A549 (cell line): Measurements from ENCODE around the gene NTM. TPM values are rescaled to one million over a fixed set of nuclear protein-coding genes. Genes with fewer than 3 reads are reported as not detected.

Experiments used
- ATAC-seq, 2 experiments: fragments of 200-7000 bp in 1 of 2; fragments of >200 bp in 1 of 2; cut with Nextera tagmentation in 1 of 2; cut with Tn5 transposase in 1 of 2; 3 replicates each; pipeline versions ENCODE4 v1.8.0 to v1.9.1; 2018 to 2020; ENCODE audit warnings: mild to moderate bottlenecking in 1 of 2, moderate library complexity in 1 of 2
- CTCF ChIA-PET: fragments of 300-600 bp; sonication (Branson Sonifier 250); formaldehyde crosslinking; extraction: SDS; loops from one replicate; lab custom pipeline; 2021; ENCODE audit warnings: antibody characterized with exemption, inconsistent platforms; lab: Yijun Ruan, JAX
- POLR2A ChIA-PET: fragments of 350-600 bp; formaldehyde crosslinking; extraction: SDS; loops from one replicate; lab custom pipeline; 2021; ENCODE audit warnings: antibody characterized with exemption, inconsistent platforms; lab: Yijun Ruan, JAX
- DNase-seq, 2 experiments: peaks; one replicate each; pipeline versions ENCODE4 v3.0.0 to v3.0.0-alpha.2; 2011 to 2016; ENCODE audit warnings: low read depth in 1 of 2, low spot score in 1 of 2
- FAIRE-seq: peaks from 2 replicates; lab custom pipeline; 2011; peaks lifted over from hg19 to GRCh38; lab: Jason Lieb, UNC
- H3K27ac ChIP-seq, 2 experiments: fragments of >200 bp; sonication (Bioruptor Twin); formaldehyde crosslinking; 3 replicates each; pipeline ENCODE4 v1.5.1; 2016 to 2017
- H3K4me1 ChIP-seq: fragments of >200 bp; sonication (Bioruptor Twin); formaldehyde crosslinking; 3 replicates; pipeline ENCODE4 v1.6.1; 2016
- H3K4me2 ChIP-seq: fragments of >200 bp; sonication (Bioruptor Twin); formaldehyde crosslinking; 3 replicates; pipeline ENCODE4 v1.6.1; 2016
- H3K4me3 ChIP-seq: fragments of >200 bp; sonication (Bioruptor Twin); formaldehyde crosslinking; 3 replicates; pipeline ENCODE4 v1.5.1; 2016
- H3K9me3 ChIP-seq: fragments of >200 bp; sonication (Bioruptor Twin); formaldehyde crosslinking; 3 replicates; pipeline ENCODE4 v1.6.1; 2016
- ATOH8 ChIP-seq: fragments of 250-450 bp; sonication (Bioruptor Pico); IDR thresholded peaks from 2 replicates; pipeline ENCODE4 v1.5.0; 2020; ENCODE audit warnings: low read depth, mild to moderate bottlenecking, moderate library complexity
- BHLHE40 ChIP-seq: IDR thresholded peaks from 2 replicates; pipeline ENCODE4 v1.6.1; 2012; ENCODE audit warnings: low read depth, low read length, inconsistent platforms
- CBX8 ChIP-seq: fragments of 200-600 bp; sonication (generic); IDR thresholded peaks from 2 replicates; pipeline ENCODE4 v1.6.1; 2016
- CEBPB ChIP-seq, 2 experiments: fragments of >200 bp in 1 of 2; sonication (Bioruptor Twin) in 1 of 2; formaldehyde crosslinking in 1 of 2; IDR thresholded peaks; 2 replicates each; pipeline ENCODE4 v1.6.1; 2012 to 2016
- CHD2 ChIP-seq: fragments of 150-350 bp; IDR thresholded peaks from 2 replicates; pipeline ENCODE4 v1.6.1; 2014; ENCODE audit warnings: low read length; ENCODE audit not compliant: partially characterized antibody
- EHMT2 ChIP-seq: fragments of 200-600 bp; sonication (generic); IDR thresholded peaks from 2 replicates; pipeline ENCODE4 v1.6.1; 2016; ENCODE audit warnings: antibody characterized with exemption, low read depth, mild to moderate bottlenecking, moderate library complexity
- ESRRA ChIP-seq: fragments of 150-350 bp; IDR thresholded peaks from 2 replicates; pipeline ENCODE4 v1.6.1; 2014; ENCODE audit warnings: mild to moderate bottlenecking, low read length, borderline replicate concordance
- FOSL2 ChIP-seq, 2 experiments: fragments of 450-650 bp in 1 of 2; fragments of >200 bp in 1 of 2; sonication (Bioruptor Twin) in 1 of 2; formaldehyde crosslinking; IDR thresholded peaks; 2 replicates each; pipeline versions ENCODE4 v1.5.0 to v1.6.1; 2016 to 2020; ENCODE audit warnings: mild to moderate bottlenecking in 1 of 2, moderate library complexity in 1 of 2
- FOXS1 ChIP-seq: fragments of 250-450 bp; sonication (Bioruptor Pico); IDR thresholded peaks from 2 replicates; pipeline ENCODE4 v1.5.0; 2020; ENCODE audit warnings: mild to moderate bottlenecking, moderate library complexity
- HDAC2 ChIP-seq: fragments of 200-600 bp; sonication (generic); IDR thresholded peaks from 2 replicates; pipeline ENCODE4 v1.6.1; 2016
- HES2 ChIP-seq: fragments of >200 bp; sonication (Bioruptor Twin); formaldehyde crosslinking; IDR thresholded peaks from 2 replicates; pipeline ENCODE4 v1.6.1; 2016
- HEYL ChIP-seq: fragments of 250-450 bp; sonication (Bioruptor Pico); IDR thresholded peaks from 2 replicates; pipeline ENCODE4 v1.8.0; 2021; ENCODE audit warnings: mild to moderate bottlenecking, moderate library complexity
- HMGXB4 ChIP-seq: fragments of 250-450 bp; sonication (Bioruptor Pico); IDR thresholded peaks from 2 replicates; pipeline ENCODE4 v1.5.0; 2021; ENCODE audit warnings: mild to moderate bottlenecking, moderate library complexity, borderline replicate concordance
- HOXB5 ChIP-seq: fragments of 250-450 bp; sonication (Bioruptor Pico); IDR thresholded peaks from 2 replicates; pipeline ENCODE4 v1.5.0; 2020; ENCODE audit warnings: mild to moderate bottlenecking, moderate library complexity
- JUNB ChIP-seq: fragments of >200 bp; sonication (Bioruptor Twin); formaldehyde crosslinking; IDR thresholded peaks from 2 replicates; pipeline ENCODE4 v1.6.1; 2016
- KDM1A ChIP-seq: fragments of 200-600 bp; sonication (generic); IDR thresholded peaks from 2 replicates; pipeline ENCODE4 v1.6.1; 2016; ENCODE audit warnings: low read depth, mild to moderate bottlenecking
- KDM5A ChIP-seq: fragments of 200-600 bp; sonication (generic); IDR thresholded peaks from 2 replicates; pipeline ENCODE4 v1.6.1; 2016; ENCODE audit warnings: antibody characterized with exemption, mild to moderate bottlenecking
- MAFK ChIP-seq: fragments of 450-650 bp; IDR thresholded peaks from 2 replicates; pipeline ENCODE4 v1.6.1; 2014; ENCODE audit not compliant: partially characterized antibody
- NR3C1 ChIP-seq: fragments of >200 bp; sonication (Bioruptor Twin); formaldehyde crosslinking; IDR thresholded peaks from 3 replicates; pipeline ENCODE4 v1.6.1; 2017
- PBX3 ChIP-seq: IDR thresholded peaks from 2 replicates; pipeline ENCODE4 v1.6.1; 2012
- PHF8 ChIP-seq: fragments of 200-600 bp; sonication (generic); IDR thresholded peaks from 2 replicates; pipeline ENCODE4 v1.6.1; 2016; ENCODE audit warnings: low read depth, mild to moderate bottlenecking, antibody characterized with exemption, moderate library complexity, borderline replicate concordance
- POLR2AphosphoS2 ChIP-seq: conservative IDR thresholded peaks from 2 replicates; pipeline ENCODE4 v1.6.1; 2012; ENCODE audit warnings: low read length, improper control_type of control experiment, inconsistent platforms
- RAD21 ChIP-seq, 2 experiments: fragments of >200 bp in 1 of 2; sonication (Bioruptor Twin) in 1 of 2; formaldehyde crosslinking in 1 of 2; IDR thresholded peaks in 1 of 2; conservative IDR thresholded peaks in 1 of 2; 2 replicates in 1 of 2; 3 replicates in 1 of 2; pipeline ENCODE4 v1.6.1; 2012 to 2018; ENCODE audit warnings: inconsistent platforms in 1 of 2
- RCOR1 ChIP-seq: fragments of 150-350 bp; IDR thresholded peaks from 2 replicates; pipeline ENCODE4 v1.6.1; 2014; ENCODE audit warnings: antibody characterized with exemption, low read length, low read depth
- REST ChIP-seq: fragments of 200-600 bp; sonication (generic); IDR thresholded peaks from 2 replicates; pipeline ENCODE4 v1.6.1; 2016; ENCODE audit warnings: antibody characterized with exemption, mild to moderate bottlenecking, moderate library complexity
- SREBF2 ChIP-seq: fragments of 450-650 bp; IDR thresholded peaks from 2 replicates; pipeline ENCODE4 v1.6.1; 2014; ENCODE audit warnings: mild to moderate bottlenecking, moderate library complexity
- ZC3H11A ChIP-seq: fragments of 450-650 bp; IDR thresholded peaks from 2 replicates; pipeline ENCODE4 v1.6.1; 2014; ENCODE audit warnings: antibody characterized with exemption, mild to moderate bottlenecking
- ZFP36 ChIP-seq: fragments of 450-650 bp; IDR thresholded peaks from 2 replicates; pipeline ENCODE4 v1.6.1; 2014; ENCODE audit warnings: borderline replicate concordance; ENCODE audit not compliant: partially characterized antibody
- ZNF302 ChIP-seq: fragments of 250-450 bp; sonication (Bioruptor Pico); IDR thresholded peaks from 2 replicates; pipeline ENCODE4 v1.9.0; 2021; ENCODE audit warnings: inconsistent platforms, mild to moderate bottlenecking, moderate library complexity
- ZSCAN20 ChIP-seq: fragments of 250-450 bp; sonication (Bioruptor Pico); IDR thresholded peaks from 2 replicates; pipeline ENCODE4 v1.8.0; 2022; ENCODE audit warnings: mild to moderate bottlenecking, moderate library complexity
- WGBS: methylation state at CpG from one replicate; pipeline ENCODE4 v1.1.6; 2017; ENCODE audit errors: missing lambda C conversion rate; 5-methylcytosine and 5-hydroxymethylcytosine counted together
- polyA plus RNA-seq, 4 experiments: library from polyadenylated mRNA; depleted of rRNA in 3 of 4; stranded (reverse); fragments of >200 nt; fragmentation: RNase III in 1 of 4; extraction: RNeasy Plus Mini Kit Qiagen cat#74134 plus additional on column Dnase treatment in 1 of 4; gene quantifications; 2 replicates in 3 of 4; 3 replicates in 1 of 4; pipeline ENCODE4 v1.2.3, GENCODE V29; 2011 to 2017

The NTM gene
- polyA plus RNA-seq, 2 of the 4 experiments (the other 2 are of a cell fraction): not detected

GRCh38 chr11:131776211-131776610, 405.8 kb downstream of the NTM start:
- ChIA-PET CTCF (no interaction called here), POLR2A (no interaction called here)
- H3K4me1 ChIP-seq: no peaks in the 10 kb centered on the region
- WGBS: 5% methylated on average over 3 of the region's 3 CpGs
- DNase-seq (no peak), ATAC-seq (no peak), FAIRE-seq (no peak)
- H3K9me3 ChIP-seq: no peaks in the 10 kb centered on the region
- no peak overlapping the region for H3K4me3 ChIP-seq
- H3K27ac ChIP-seq: no peak overlapping the region
- H3K4me2 ChIP-seq: no peak overlapping the region
- no peak for TF ChIP-seq ZFP36
- TF ChIP-seq ZNF302 (CRISPR knock-in tag): no peak
- no peak for TF ChIP-seq PHF8
- no peak for TF ChIP-seq ZC3H11A

- H3K4me2 ChIP-seq: no peak overlapping the region
- ChIA-PET CTCF (no interaction called here), POLR2A (no interaction called here)
- no peak for ATAC-seq
- WGBS: 27% methylated on average over 7 of the region's 7 CpGs
- no peak for FAIRE-seq
- TF ChIP-seq ZSCAN20 (CRISPR knock-in tag) (no peak), HEYL (CRISPR knock-in tag) (no peak), BHLHE40 (no peak), REST (no peak), JUNB (no peak), SREBF2 (no peak), POLR2AphosphoS2 (no peak), HOXB5 (no peak), RAD21 (conservative IDR thresholded peaks at IDR 0.05 in 1 of 2, IDR thresholded peaks at IDR 0.05 in 1 of 2) (no peak), RCOR1 (no peak), MAFK (no peak), CBX8 (no peak), KDM5A (no peak)
- no peak overlapping the region for H3K4me3 ChIP-seq
- DNase-seq: no peak
- H3K4me1 ChIP-seq: no peaks in the 10 kb centered on the region
- H3K9me3 ChIP-seq: no peaks in the 10 kb centered on the region
- H3K27ac ChIP-seq: no peak overlapping the region
These were observed 415.4 kb downstream of the NTM start for GRCh38 chr11:131785801-131786200.

GRCh38 chr11:131787119-131787518, 416.7 kb downstream of the NTM start:
- Histone ChIP-seq H3K27ac (no peak overlapping the region), H3K4me1 (no peaks in the 10 kb centered on the region), H3K4me3 (no peak overlapping the region), H3K9me3 (no peaks in the 10 kb centered on the region), H3K4me2 (no peak overlapping the region)
- DNase-seq: no peak
- WGBS: 0% methylated on average over 3 of the region's 3 CpGs
- ATAC-seq: no peak
- no peak for FAIRE-seq
- CTCF ChIA-PET: no interaction called here
- POLR2A ChIA-PET: no interaction called here
- no peak for TF ChIP-seq CHD2
- TF ChIP-seq ESRRA: no peak
- no peak for TF ChIP-seq PBX3
- no peak for TF ChIP-seq HEYL (CRISPR knock-in tag)
- TF ChIP-seq NR3C1: no peak
- TF ChIP-seq ATOH8: no peak
- no peak for TF ChIP-seq HES2
- no peak for TF ChIP-seq FOXS1 (CRISPR knock-in tag)
- TF ChIP-seq KDM1A: no peak
- no peak for TF ChIP-seq ZSCAN20 (CRISPR knock-in tag)
- TF ChIP-seq HDAC2: no peak
- TF ChIP-seq EHMT2: no peak
- TF ChIP-seq HMGXB4 (CRISPR knock-in tag): no peak
- no peak for TF ChIP-seq FOSL2 (IDR thresholded peaks at IDR 0.05)
- no peak for TF ChIP-seq FOSL2 (CRISPR knock-in tag; IDR thresholded peaks at IDR 0.05)
- no peak for TF ChIP-seq CEBPB (IDR thresholded peaks at IDR 0.05)
